HepG2 (cell line): Measurements from ENCODE around the gene SNX24. TPM values are rescaled to one million over a fixed set of nuclear protein-coding genes. Genes with fewer than 3 reads are reported as not detected.

Source experiments
- ATAC-seq: fragments of 200-7000 bp; cut with Tn5 transposase; 3 replicates; pipeline ENCODE4 v1.9.1; 2020; ENCODE audit warnings: mild to moderate bottlenecking, moderate library complexity
- BruUV-seq: library from RNA; stranded (reverse); fragments of 400-500 nt; replicated peaks from 2 replicates; lab custom pipeline; 2021; lab: Mats Ljungman, UMichigan
- CTCF ChIA-PET: fragments of 300-600 bp; formaldehyde crosslinking; extraction: SDS; loops from one replicate; lab custom pipeline; 2021; ENCODE audit warnings: low total read pairs, inconsistent platforms, low intra/inter-chr PET ratio; lab: Yijun Ruan, JAX
- POLR2A ChIA-PET: fragments of 350-600 bp; sonication (Branson Sonifier 250); formaldehyde crosslinking; loops from one replicate; lab custom pipeline; 2020; ENCODE audit warnings: antibody characterized with exemption, inconsistent platforms; lab: Yijun Ruan, JAX
- DNase-seq: peaks from one replicate; pipeline ENCODE4 v3.0.0-alpha.2; 2015; ENCODE audit warnings: low spot score
- FAIRE-seq: peaks from 3 replicates; lab custom pipeline; 2011; peaks lifted over from hg19 to GRCh38; lab: Jason Lieb, UNC
- H2AFZ ChIP-seq: one replicate; pipeline ENCODE4 v1.6.1; 2011; ENCODE audit warnings: low read length, inconsistent platforms
- H3K27ac ChIP-seq: fragments of 300-600 bp; 3 replicates; pipeline ENCODE4 v1.8.0; 2011; ENCODE audit warnings: mixed run types, mild to moderate bottlenecking, mixed read lengths, low read length, inconsistent platforms; ENCODE audit not compliant: insufficient read depth; ENCODE audit errors: extremely low read length
- H3K27me3 ChIP-seq, 2 experiments: fragments of 200-600 bp in 1 of 2; 2 replicates in 1 of 2; 3 replicates in 1 of 2; pipeline versions ENCODE4 v1.6.0 to v1.8.0; 2011; ENCODE audit warnings: low read length in 2 of 2, mild to moderate bottlenecking in 2 of 2, moderate library complexity in 2 of 2, inconsistent platforms in 1 of 2; ENCODE audit not compliant: insufficient read depth in 2 of 2, control insufficient read depth in 1 of 2
- H3K36me3 ChIP-seq, 2 experiments: fragments of 200-600 bp in 1 of 2; replicated peaks in 1 of 2; 2 replicates in 1 of 2; 3 replicates in 1 of 2; pipeline versions ENCODE4 v1.5.1 to v1.8.0; 2011; ENCODE audit warnings: low read length in 2 of 2, inconsistent platforms in 1 of 2; ENCODE audit not compliant: insufficient read depth in 2 of 2, control insufficient read depth in 1 of 2
- H3K4me1 ChIP-seq: 2 replicates; pipeline ENCODE4 v1.5.1; 2012; ENCODE audit warnings: low read length, inconsistent platforms; ENCODE audit not compliant: insufficient read depth
- H3K4me2 ChIP-seq: 2 replicates; pipeline ENCODE4 v1.6.0; 2011; ENCODE audit warnings: low read depth, low read length, inconsistent platforms
- H3K4me3 ChIP-seq, 3 experiments: fragments of 200-600 bp in 1 of 3; sonication (generic), shearing (Covaris generic) in 1 of 3; replicated peaks in 1 of 3; 2 replicates each; pipeline ENCODE4 v1.5.1; 2011 to 2016; ENCODE audit warnings: low read length in 3 of 3, inconsistent platforms in 2 of 3, low read depth in 2 of 3, mild to moderate bottlenecking in 2 of 3, control low read depth in 1 of 3, mixed read lengths in 1 of 3; ENCODE audit not compliant: insufficient read depth in 1 of 3
- H3K79me2 ChIP-seq: one replicate; pipeline ENCODE4 v1.6.1; 2011; ENCODE audit warnings: low read length, inconsistent platforms; ENCODE audit not compliant: insufficient read depth
- H3K9ac ChIP-seq: 2 replicates; pipeline ENCODE4 v1.6.0; 2011; ENCODE audit warnings: mild to moderate bottlenecking, low read depth, low read length, inconsistent platforms; ENCODE audit not compliant: insufficient read depth
- H3K9me3 ChIP-seq: 2 replicates; pipeline ENCODE4 v1.5.1; 2012; ENCODE audit warnings: mild to moderate bottlenecking, low read length
- H4K20me1 ChIP-seq: 2 replicates; pipeline ENCODE4 v1.6.0; 2011; ENCODE audit warnings: inconsistent platforms, mild to moderate bottlenecking, low read length, moderate library complexity; ENCODE audit not compliant: insufficient read depth
- ELF3 ChIP-seq: IDR thresholded peaks from 2 replicates; pipeline ENCODE4 v1.6.1; 2016; ENCODE audit warnings: missing genetic modification reagents, missing compliant biosample characterization
- HNF4A ChIP-seq: sonication (generic); formaldehyde crosslinking; IDR thresholded peaks from 2 replicates; pipeline ENCODE4 v1.4.0; 2020; ENCODE audit warnings: missing genetic modification reagents
- IRF2 ChIP-seq: IDR thresholded peaks from 2 replicates; pipeline ENCODE4 v1.6.1; 2018; ENCODE audit warnings: missing genetic modification reagents, missing compliant biosample characterization
- MED1 ChIP-seq: sonication (generic); formaldehyde crosslinking; IDR thresholded peaks from 2 replicates; pipeline ENCODE4 v1.4.0; 2020; ENCODE audit warnings: missing genetic modification reagents
- MEIS1 ChIP-seq: sonication (generic); formaldehyde crosslinking; IDR thresholded peaks from 2 replicates; pipeline ENCODE4 v1.9.0; 2021; ENCODE audit warnings: mild to moderate bottlenecking, missing genetic modification reagents, moderate library complexity, borderline replicate concordance
- MLLT10 ChIP-seq: sonication (generic); formaldehyde crosslinking; IDR thresholded peaks from 2 replicates; pipeline ENCODE4 v1.4.0; 2020; ENCODE audit warnings: missing genetic modification reagents
- NAIF1 ChIP-seq: sonication (generic); formaldehyde crosslinking; IDR thresholded peaks from 2 replicates; pipeline ENCODE4 v1.5.0; 2020; ENCODE audit warnings: mild to moderate bottlenecking, missing genetic modification reagents, borderline replicate concordance
- NPAS2 ChIP-seq: sonication (generic); formaldehyde crosslinking; IDR thresholded peaks from 2 replicates; pipeline ENCODE4 v1.8.0; 2022; ENCODE audit warnings: mild to moderate bottlenecking, missing genetic modification reagents, borderline replicate concordance
- PHF20 ChIP-seq: sonication (generic); formaldehyde crosslinking; IDR thresholded peaks from 2 replicates; pipeline ENCODE4 v1.5.0; 2020; ENCODE audit warnings: mild to moderate bottlenecking, missing genetic modification reagents
- PREB ChIP-seq: sonication (generic); formaldehyde crosslinking; IDR thresholded peaks from 2 replicates; pipeline ENCODE4 v1.4.0; 2020; ENCODE audit warnings: missing genetic modification reagents
- ZBTB26 ChIP-seq: IDR thresholded peaks from 2 replicates; pipeline ENCODE4 v1.6.1; 2016; ENCODE audit warnings: missing compliant biosample characterization, missing genetic modification reagents, borderline replicate concordance
- ZNF335 ChIP-seq: sonication (generic); formaldehyde crosslinking; IDR thresholded peaks from 2 replicates; pipeline ENCODE4 v1.4.0; 2020; ENCODE audit warnings: missing genetic modification reagents
- ZNF33A ChIP-seq: sonication (generic); formaldehyde crosslinking; IDR thresholded peaks from 2 replicates; pipeline ENCODE4 v1.5.1; 2020; ENCODE audit warnings: missing genetic modification reagents, mild to moderate bottlenecking, moderate library complexity, borderline replicate concordance
- ZNF670 ChIP-seq: sonication (generic); formaldehyde crosslinking; IDR thresholded peaks from 2 replicates; pipeline ENCODE4 v1.8.0; 2022; ENCODE audit warnings: mild to moderate bottlenecking, missing genetic modification reagents, borderline replicate concordance
- ZNF749 ChIP-seq: sonication (generic); formaldehyde crosslinking; IDR thresholded peaks from 2 replicates; pipeline ENCODE4 v1.8.0; 2022; ENCODE audit warnings: mild to moderate bottlenecking, missing genetic modification reagents, moderate library complexity, borderline replicate concordance
- ZNF777 ChIP-seq: sonication (generic); formaldehyde crosslinking; IDR thresholded peaks from 2 replicates; pipeline ENCODE4 v1.4.0; 2020; ENCODE audit warnings: missing genetic modification reagents
- WGBS: methylation state at CpG from one replicate; pipeline ENCODE4 v1.1.6; 2017; ENCODE audit warnings: low lambda C conversion rate; 5-methylcytosine and 5-hydroxymethylcytosine counted together
- in situ Hi-C: cut with HindIII; loops from 2 replicates; pipeline ENCODE4 v1.10.0; 2017; ENCODE audit warnings: low pct_unique_long_range_greater_than_20kb; ENCODE audit not compliant: extremely low pct_ligation_motif_present
- intact Hi-C: fragments of 100-400 bp; cut with micrococcal nuclease; formaldehyde crosslinking; loops from one replicate; pipeline ENCODE4 v1.10.0; 2022; ENCODE audit not compliant: unreplicated experiment
- polyA plus RNA-seq, 8 experiments: library from polyadenylated mRNA; depleted of rRNA in 3 of 8; stranded (reverse) in 7 of 8; unstranded in 1 of 8; fragments of >200 nt; fragmentation: Illumina TruSeq in 4 of 8; extraction: Trizol in 4 of 8; gene quantifications; 2 replicates each; pipeline versions ENCODE4 v1.2.1 to v1.2.3, GENCODE V29; 2011 to 2016; ENCODE audit warnings: low read depth in 4 of 8, missing spikeins in 1 of 8, mixed read lengths in 1 of 8; ENCODE audit not compliant: insufficient read depth in 1 of 8
- total RNA-seq, 5 experiments: library from RNA; depleted of rRNA; stranded (reverse); fragments of >200 nt; fragmentation: Illumina TruSeq; extraction: Trizol; gene quantifications; 2 replicates each; pipeline ENCODE4 v1.2.3, GENCODE V29; 2016; ENCODE audit warnings: low read depth in 1 of 5

Gene SNX24
- total and polyA plus RNA-seq, 2 of the 13 experiments (the other 11 are each of a cell fraction or from before 2014, with no cell fraction given), result 7.2 to 23.7 TPM

GRCh38 chr5:122880170-122880689 lies 34.8 kb downstream of the SNX24 start:
- Histone ChIP-seq H4K20me1 (no peaks in the 10 kb centered on the region; the same call in 1 of the 2 replicates), H3K79me2 (no peaks in the 10 kb centered on the region), H3K4me1 (no peaks in the 10 kb centered on the region), H3K9me3 (no peaks in the 10 kb centered on the region), H3K27ac (no peak overlapping the region), H3K4me2 (no peak overlapping the region), H2AFZ (no peak overlapping the region), H3K36me3 (no peaks in the 10 kb centered on the region), H3K4me3 (no peak overlapping the region), H3K9ac (no peak overlapping the region), H3K27me3 (no peaks in the 10 kb centered on the region)
- TF ChIP-seq NPAS2 (CRISPR knock-in tag) (no peak), IRF2 (CRISPR knock-in tag) (no peak), MED1 (no peak), NAIF1 (CRISPR knock-in tag) (no peak)
- POLR2A ChIA-PET, result no interaction called here
- intact Hi-C loops, result no loop called here
- in situ Hi-C loops, result no loop called here
- FAIRE-seq, result no peak
- no peak for ATAC-seq
- CTCF ChIA-PET, result no interaction called here
- no TSS peak for BruUV-seq
- WGBS, result 95% methylated on average over 4 of the region's 4 CpGs
- DNase-seq, result no peak

GRCh38 chr5:122880749-122881148 lies 35.3 kb downstream of the SNX24 start:
- H4K20me1 ChIP-seq, result no peaks in the 10 kb centered on the region; the same call in 1 of the 2 replicates
- no peak overlapping the region for H3K4me2 ChIP-seq
- ChIA-PET CTCF (no interaction called here), POLR2A (no interaction called here)
- H2AFZ ChIP-seq, result no peak overlapping the region
- no peaks in the 10 kb centered on the region for H3K9me3 ChIP-seq
- intact Hi-C loops, result no loop called here
- no peak overlapping the region for H3K4me3 ChIP-seq
- 100% methylated on average over 1 of the region's 3 CpGs for WGBS
- no peak for DNase-seq
- H3K4me1 ChIP-seq, result no peaks in the 10 kb centered on the region
- H3K9ac ChIP-seq, result no peak overlapping the region
- BruUV-seq, result no TSS peak
- TF ChIP-seq HNF4A (CRISPR knock-in tag) (no peak), MLLT10 (no peak), ZBTB26 (CRISPR knock-in tag) (no peak), ZNF670 (CRISPR knock-in tag) (no peak), ZNF777 (CRISPR knock-in tag) (no peak), MEIS1 (CRISPR knock-in tag) (no peak), ZNF33A (CRISPR knock-in tag) (no peak), ZNF749 (CRISPR knock-in tag) (no peak), ELF3 (CRISPR knock-in tag) (no peak), PHF20 (CRISPR knock-in tag) (no peak), ZNF335 (CRISPR knock-in tag) (no peak), PREB (no peak)
- no peaks in the 10 kb centered on the region for H3K36me3 ChIP-seq
- H3K79me2 ChIP-seq, result no peaks in the 10 kb centered on the region
- H3K27ac ChIP-seq, result no peak overlapping the region
- no peaks in the 10 kb centered on the region for H3K27me3 ChIP-seq
- no peak for ATAC-seq
- in situ Hi-C loops, result no loop called here
- FAIRE-seq, result no peak
